Activated naive CD4-positive, alpha-beta T cell treated with anti-CD3 and anti-CD28 coated beads, Interleukin-2, amount 50 U/mL, for 24 hours (primary cell): ENCODE data around the gene ZNF318.
"Not testable (repeated sequence)": the region's sequence is repeated elsewhere in the genome, so short reads cannot be mapped to it uniquely, and the experiment has no call there.

ENCODE experiments used
- H3K27ac Mint-ChIP-seq: one replicate; pipeline ENCODE4 v1.8.0; 2021; ENCODE audit warnings: mild to moderate bottlenecking, mixed read lengths
- H3K27me3 Mint-ChIP-seq: one replicate; pipeline ENCODE4 v1.8.0; 2021; ENCODE audit warnings: mixed read lengths
- H3K36me3 Mint-ChIP-seq: one replicate; pipeline ENCODE4 v1.8.0; 2021; ENCODE audit warnings: mixed read lengths
- H3K4me1 Mint-ChIP-seq: one replicate; pipeline ENCODE4 v1.8.0; 2021; ENCODE audit warnings: mixed read lengths
- H3K4me3 Mint-ChIP-seq: one replicate; pipeline ENCODE4 v1.8.0; 2021; ENCODE audit warnings: mild to moderate bottlenecking, mixed read lengths
- H3K9me3 Mint-ChIP-seq: one replicate; pipeline ENCODE4 v1.8.0; 2021; ENCODE audit warnings: mixed read lengths

Gene ZNF318

DNA sequence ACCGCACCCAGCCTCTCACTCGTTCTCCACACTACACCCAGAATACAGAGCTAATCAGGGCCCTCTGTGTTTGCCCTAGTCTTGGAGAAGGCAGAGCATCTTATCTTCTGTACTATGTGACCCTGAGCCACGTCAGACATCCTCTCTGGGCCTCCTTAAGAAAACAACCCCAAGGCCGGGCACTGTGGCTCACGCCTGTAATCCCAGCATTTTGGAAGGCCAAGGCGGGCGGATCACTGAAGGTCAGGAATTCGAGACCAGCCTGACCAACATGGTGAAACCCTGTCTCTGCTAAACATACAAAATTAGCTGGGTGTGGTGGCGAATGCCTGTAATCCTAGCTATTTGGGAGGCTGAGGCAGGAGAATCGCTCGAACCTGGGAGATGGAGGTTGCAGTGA is 66.4 kb downstream of the ZNF318 start:
- not testable (repeated sequence) for H3K4me3 Mint-ChIP-seq, H3K4me1 Mint-ChIP-seq, H3K27me3 Mint-ChIP-seq, H3K36me3 Mint-ChIP-seq, H3K27ac Mint-ChIP-seq, H3K9me3 Mint-ChIP-seq

- Mint-ChIP-seq H3K27ac (no peak overlapping the region), H3K36me3 (no peaks in the 10 kb centered on the region), H3K27me3 (peaks cover 2% of the 10 kb centered on the region), H3K4me3 (no peak overlapping the region), H3K9me3 (no peaks in the 10 kb centered on the region), H3K4me1 (no peaks in the 10 kb centered on the region)
Observed at GRCh38 chr6:43302126-43302525, 67.3 kb downstream of the ZNF318 start.

DNA sequence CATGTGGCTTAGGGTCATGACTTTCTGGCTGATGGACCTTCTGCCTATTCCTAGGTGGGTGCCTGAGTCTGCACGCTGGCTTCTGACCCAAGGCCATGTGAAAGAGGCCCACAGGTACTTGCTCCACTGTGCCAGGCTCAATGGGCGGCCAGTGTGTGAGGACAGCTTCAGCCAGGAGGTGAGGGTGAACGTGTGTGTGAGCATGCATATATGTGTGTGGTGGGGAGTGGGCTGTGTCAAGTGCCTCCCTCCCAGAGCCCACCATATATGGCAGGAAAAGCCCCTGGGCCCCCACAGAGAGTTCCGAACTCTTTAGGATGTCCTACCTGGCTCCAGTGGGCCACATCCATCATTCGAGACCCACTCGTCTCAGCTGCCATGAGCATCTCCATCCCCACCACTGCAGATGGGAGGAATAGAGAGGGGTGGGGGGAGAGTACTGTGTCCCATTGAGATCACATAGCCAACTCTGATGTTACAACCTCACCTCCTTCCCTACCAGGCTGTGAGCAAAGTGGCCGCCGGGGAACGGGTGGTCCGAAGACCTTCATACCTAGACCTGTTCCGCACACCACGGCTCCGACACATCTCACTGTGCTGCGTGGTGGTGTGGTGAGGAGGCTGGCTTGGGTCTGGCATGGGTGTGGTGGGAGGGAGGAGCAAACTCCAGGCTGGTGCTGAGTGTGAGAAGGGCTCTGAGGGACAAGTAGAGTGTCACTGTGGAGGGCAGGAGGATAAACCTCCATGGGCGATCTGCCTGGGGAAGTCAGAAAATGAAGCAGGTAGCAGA is 68.2 kb downstream of the ZNF318 start:
- H3K27ac Mint-ChIP-seq: no peak overlapping the region
- H3K27me3 Mint-ChIP-seq: peaks cover 2% of the 10 kb centered on the region
- H3K9me3 Mint-ChIP-seq: no peaks in the 10 kb centered on the region
- no peaks in the 10 kb centered on the region for H3K4me1 Mint-ChIP-seq
- H3K36me3 Mint-ChIP-seq: no peaks in the 10 kb centered on the region
- no peak overlapping the region for H3K4me3 Mint-ChIP-seq

GRCh38 chr6:43299338-43300293 is 69.8 kb downstream of the ZNF318 start:
- H3K4me3 Mint-ChIP-seq: no peak overlapping the region
- H3K4me1 Mint-ChIP-seq: no peaks in the 10 kb centered on the region
- peaks cover 2% of the 10 kb centered on the region for H3K27me3 Mint-ChIP-seq
- no peak overlapping the region for H3K27ac Mint-ChIP-seq
- no peaks in the 10 kb centered on the region for H3K36me3 Mint-ChIP-seq
- H3K9me3 Mint-ChIP-seq: no peaks in the 10 kb centered on the region

- Mint-ChIP-seq H3K9me3 (no peaks in the 10 kb centered on the region), H3K4me1 (no peaks in the 10 kb centered on the region), H3K27ac (no peak overlapping the region), H3K27me3 (peaks cover 2% of the 10 kb centered on the region), H3K36me3 (no peaks in the 10 kb centered on the region), H3K4me3 (no peak overlapping the region)
Observed at GRCh38 chr6:43298565-43299337, 70.7 kb downstream of the ZNF318 start.

DNA sequence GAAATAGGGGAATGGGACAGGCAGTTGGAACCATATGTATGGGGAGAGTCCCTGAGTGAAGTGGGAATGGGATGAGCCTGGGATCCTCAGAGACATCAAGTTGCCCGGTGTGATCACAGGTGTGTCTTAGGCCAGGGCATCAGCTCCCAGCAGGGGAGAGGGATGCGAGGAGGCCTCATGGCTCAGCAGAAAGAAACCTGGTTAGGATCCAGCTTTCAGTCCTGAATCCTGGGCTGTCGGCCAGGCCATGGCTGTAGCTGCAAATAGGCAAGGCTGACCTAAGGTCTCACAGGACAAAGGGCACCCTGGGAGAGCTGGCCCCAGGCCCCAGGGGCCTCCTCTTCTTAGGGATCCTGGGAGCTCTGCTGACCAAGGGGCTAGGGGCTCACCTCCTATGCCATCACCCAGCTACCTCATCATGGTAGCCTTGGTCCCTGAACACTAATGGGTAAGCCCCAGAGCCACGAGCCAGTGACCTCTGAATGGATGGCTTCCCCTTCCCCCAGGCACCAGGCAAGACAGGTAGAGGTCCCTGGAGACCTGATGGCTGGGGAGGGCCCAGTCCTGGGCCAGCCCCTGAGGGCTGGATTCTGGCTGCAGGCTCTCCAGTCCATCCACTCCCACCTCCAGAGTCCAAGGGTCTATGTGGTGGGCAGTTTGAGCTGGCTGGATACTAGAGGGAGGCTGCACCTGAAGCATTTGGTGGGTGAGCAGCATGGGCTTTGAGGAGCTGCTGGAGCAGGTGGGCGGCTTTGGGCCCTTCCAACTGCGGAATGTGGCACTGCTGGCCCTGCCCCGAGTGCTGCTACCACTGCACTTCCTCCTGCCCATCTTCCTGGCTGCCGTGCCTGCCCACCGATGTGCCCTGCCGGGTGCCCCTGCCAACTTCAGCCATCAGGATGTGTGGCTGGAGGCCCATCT is 71.5 kb downstream of the ZNF318 start, which contains the start of gene SLC22A7:
TSS of gene SLC22A7 (plus strand) at position 617 of the 921 bp plus-strand sequence. CDS start at position 716, 99 bp downstream.
- H3K4me3 Mint-ChIP-seq: no peak within 1 kb of the TSS
- no peaks in the 10 kb centered on the region for H3K36me3 Mint-ChIP-seq
- peaks cover 2% of the 10 kb centered on the region for H3K27me3 Mint-ChIP-seq

DNA sequence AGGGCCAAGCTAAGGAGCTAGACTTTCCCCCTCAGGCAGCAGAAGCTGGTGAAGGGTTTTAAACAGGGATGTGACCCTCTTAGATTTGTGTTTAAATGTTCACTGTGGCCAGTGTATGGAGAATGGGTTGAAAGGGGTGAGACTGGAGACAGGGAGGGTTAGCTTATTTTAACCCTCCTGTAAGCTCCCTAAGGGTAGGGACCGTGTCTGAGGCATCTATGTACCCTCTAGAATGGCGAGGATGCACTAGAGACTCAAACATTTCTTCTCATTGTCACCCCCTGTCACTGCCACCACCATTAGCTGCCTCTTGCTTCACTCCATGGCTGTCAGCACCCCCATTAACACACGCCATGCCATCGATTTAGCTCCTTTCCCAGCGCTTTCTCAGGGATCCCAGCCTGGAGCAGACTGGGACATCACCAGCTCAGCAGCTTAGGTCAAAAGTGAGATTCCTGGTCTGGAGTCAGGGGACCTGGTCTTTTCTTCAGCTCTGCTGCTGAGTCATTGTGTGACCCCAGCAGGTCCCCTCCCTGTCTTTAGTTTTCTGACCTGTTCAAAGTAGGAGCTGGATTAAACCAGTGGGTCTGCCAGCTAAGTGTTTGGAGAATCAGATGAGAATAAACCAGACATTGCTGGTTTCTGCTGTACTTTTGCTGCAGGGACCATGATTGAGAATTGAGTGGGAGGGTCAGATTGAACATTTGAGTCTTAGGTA is 72.5 kb downstream of the ZNF318 start:
- Mint-ChIP-seq H3K36me3 (no peaks in the 10 kb centered on the region), H3K4me3 (no peak overlapping the region), H3K9me3 (no peaks in the 10 kb centered on the region), H3K27ac (no peak overlapping the region), H3K27me3 (peaks cover 2% of the 10 kb centered on the region), H3K4me1 (no peaks in the 10 kb centered on the region)

More for the DNA sequence above, 71.5 kb downstream of the ZNF318 start, which contains the start of gene SLC22A7:
- no peaks in the 10 kb centered on the region for H3K9me3 Mint-ChIP-seq
- no peaks in the 10 kb centered on the region for H3K4me1 Mint-ChIP-seq
- H3K27ac Mint-ChIP-seq: no peak within 1 kb of the TSS

DNA sequence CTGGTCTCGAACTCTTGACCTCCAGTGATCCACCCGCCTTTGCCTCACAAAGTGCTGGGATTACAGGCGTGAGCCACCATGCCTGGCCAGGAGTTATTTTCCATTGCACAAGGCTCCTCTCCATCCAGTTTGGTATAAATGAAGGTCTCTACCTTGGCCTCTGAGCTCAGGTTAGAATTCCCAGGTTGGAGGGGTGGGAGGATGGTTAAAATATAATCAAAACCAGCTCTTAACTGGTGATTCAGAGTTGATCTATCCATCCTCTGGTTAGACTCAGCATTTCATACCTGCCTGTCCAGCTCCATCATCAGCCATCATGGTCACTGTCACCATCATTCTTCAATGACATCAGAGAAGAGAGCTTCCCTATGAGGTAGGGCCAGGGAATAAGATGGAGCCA is 74.0 kb downstream of the ZNF318 start:
- Mint-ChIP-seq H3K4me1 (no peaks in the 10 kb centered on the region), H3K4me3 (no peak overlapping the region), H3K36me3 (no peaks in the 10 kb centered on the region), H3K27ac (no peak overlapping the region), H3K27me3 (peaks cover 2% of the 10 kb centered on the region), H3K9me3 (no peaks in the 10 kb centered on the region)

- Mint-ChIP-seq H3K27ac (no peak overlapping the region), H3K4me1 (no peaks in the 10 kb centered on the region), H3K9me3 (no peaks in the 10 kb centered on the region), H3K4me3 (no peak overlapping the region), H3K36me3 (no peaks in the 10 kb centered on the region), H3K27me3 (no peaks in the 10 kb centered on the region)
Observed at GRCh38 chr6:43294536-43294935, 74.9 kb downstream of the ZNF318 start.

GRCh38 chr6:43293698-43294097 is 75.7 kb downstream of the ZNF318 start:
- H3K4me3 Mint-ChIP-seq: no peak overlapping the region
- no peaks in the 10 kb centered on the region for H3K9me3 Mint-ChIP-seq
- no peaks in the 10 kb centered on the region for H3K27me3 Mint-ChIP-seq
- H3K4me1 Mint-ChIP-seq: no peaks in the 10 kb centered on the region
- no peaks in the 10 kb centered on the region for H3K36me3 Mint-ChIP-seq
- H3K27ac Mint-ChIP-seq: no peak overlapping the region

DNA sequence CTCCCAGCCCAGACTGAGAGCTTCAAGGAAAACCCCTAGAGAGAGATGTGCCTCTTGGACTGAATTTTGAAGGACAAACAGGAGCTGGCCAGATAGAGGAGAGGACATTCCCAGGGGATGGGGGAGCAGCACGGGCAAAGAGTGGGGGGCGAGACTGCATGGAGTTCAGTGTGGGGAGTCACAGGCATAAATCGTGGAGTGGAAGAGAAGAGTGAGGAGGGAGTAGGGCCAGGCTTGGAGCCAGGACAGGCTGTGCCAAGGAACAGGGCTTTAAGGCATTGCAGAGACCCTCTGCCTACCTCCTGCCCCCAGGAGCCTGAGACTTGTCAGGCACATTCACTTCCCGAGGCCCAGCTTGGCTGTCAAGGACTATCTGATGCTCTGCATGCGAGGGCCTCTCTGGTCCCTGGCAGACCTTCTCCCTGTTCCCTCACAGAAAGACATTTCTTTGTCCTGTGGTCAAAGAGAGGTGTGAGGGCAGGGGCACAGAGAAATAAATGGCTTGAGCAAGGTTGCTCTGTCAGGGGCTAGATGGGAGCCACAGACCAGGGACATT is 76.6 kb downstream of the ZNF318 start:
- H3K27me3 Mint-ChIP-seq: no peaks in the 10 kb centered on the region
- H3K4me1 Mint-ChIP-seq: no peaks in the 10 kb centered on the region
- H3K27ac Mint-ChIP-seq: no peak overlapping the region
- H3K9me3 Mint-ChIP-seq: no peaks in the 10 kb centered on the region
- H3K4me3 Mint-ChIP-seq: no peak overlapping the region
- H3K36me3 Mint-ChIP-seq: no peaks in the 10 kb centered on the region

DNA sequence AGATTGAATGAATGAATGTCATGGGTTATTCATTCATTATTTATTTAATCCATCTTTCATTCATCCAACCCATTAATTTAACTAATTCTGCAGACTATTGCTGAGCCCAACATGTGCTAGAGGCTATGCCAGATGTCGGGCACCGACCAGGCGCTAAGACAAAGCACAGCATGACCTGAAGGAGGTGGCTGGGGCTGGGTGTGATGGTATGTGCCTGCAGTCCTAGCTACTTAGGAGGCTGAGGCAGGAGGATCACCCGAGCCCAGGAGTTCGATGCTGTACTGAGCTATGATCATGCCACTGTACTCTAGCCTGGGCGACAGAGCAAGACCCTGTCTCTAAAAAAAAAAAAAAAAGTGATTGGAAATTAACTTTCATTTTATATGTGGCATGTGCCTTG is 77.1 kb downstream of the ZNF318 start:
- no peak overlapping the region for H3K4me3 Mint-ChIP-seq
- H3K27ac Mint-ChIP-seq: no peak overlapping the region
- no peaks in the 10 kb centered on the region for H3K36me3 Mint-ChIP-seq
- no peaks in the 10 kb centered on the region for H3K9me3 Mint-ChIP-seq
- H3K27me3 Mint-ChIP-seq: no peaks in the 10 kb centered on the region
- H3K4me1 Mint-ChIP-seq: no peaks in the 10 kb centered on the region

GRCh38 chr6:43291708-43292107 is 77.7 kb downstream of the ZNF318 start:
- no peaks in the 10 kb centered on the region for H3K36me3 Mint-ChIP-seq
- H3K4me3 Mint-ChIP-seq: no peak overlapping the region
- no peaks in the 10 kb centered on the region for H3K9me3 Mint-ChIP-seq
- peaks cover 1% of the 10 kb centered on the region for H3K27me3 Mint-ChIP-seq
- H3K4me1 Mint-ChIP-seq: no peaks in the 10 kb centered on the region
- H3K27ac Mint-ChIP-seq: no peak overlapping the region

DNA sequence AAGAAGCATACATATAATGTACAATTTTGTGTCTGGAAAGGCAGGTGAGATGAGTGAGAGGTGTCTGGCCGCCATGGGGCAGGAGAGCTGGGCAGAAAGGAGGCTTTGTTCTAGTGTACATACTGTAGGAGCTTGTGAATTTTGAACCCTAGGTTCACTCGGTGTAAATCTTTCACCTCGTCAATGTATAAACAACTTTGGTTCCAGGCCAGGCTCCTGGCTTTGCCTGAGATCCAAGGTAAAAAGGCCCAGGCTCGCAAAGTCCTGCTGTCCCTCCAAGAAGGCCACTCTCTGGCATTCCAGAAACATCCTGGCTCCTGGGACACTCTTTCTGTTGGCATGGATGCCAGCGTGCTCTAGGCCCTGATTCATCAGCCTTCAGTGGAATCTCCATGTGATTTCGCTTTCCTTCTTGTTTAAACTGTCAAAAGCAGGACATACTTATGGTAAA is 78.5 kb downstream of the ZNF318 start:
- Mint-ChIP-seq H3K4me3 (no peak overlapping the region), H3K4me1 (no peaks in the 10 kb centered on the region), H3K27ac (no peak overlapping the region), H3K36me3 (no peaks in the 10 kb centered on the region), H3K9me3 (no peaks in the 10 kb centered on the region), H3K27me3 (peaks cover 2% of the 10 kb centered on the region)
